AG04450 (cell line): ENCODE data around the gene SLC25A47. TPM values are rescaled to one million over a fixed set of nuclear protein-coding genes. Genes with fewer than 3 reads are reported as not detected.

Source experiments
- CTCF ChIA-PET: fragments of 300-600, 350-600 bp; formaldehyde crosslinking; extraction: SDS; loops from one replicate; lab custom pipeline; 2022; ENCODE audit warnings: antibody characterized with exemption, inconsistent platforms; lab: Charles Lee
- POLR2A ChIA-PET: fragments of 350-600 bp; formaldehyde crosslinking; extraction: SDS; loops from one replicate; lab custom pipeline; 2021; ENCODE audit warnings: antibody characterized with exemption, inconsistent platforms; lab: Yijun Ruan, JAX
- DNase-seq: peaks from one replicate; pipeline ENCODE4 v3.0.0-alpha.2; 2011; ENCODE audit warnings: low read depth, low spot score
- H3K27ac ChIP-seq: one replicate; pipeline ENCODE4 v1.5.1; 2012; ENCODE audit warnings: low read depth, low read length, control low read depth
- H3K27me3 ChIP-seq: one replicate; pipeline ENCODE4 v1.6.0; 2012; ENCODE audit warnings: low read length; ENCODE audit not compliant: control insufficient read depth, insufficient read depth
- H3K4me3 ChIP-seq: 2 replicates; pipeline ENCODE4 v1.5.1; 2011; ENCODE audit warnings: mild to moderate bottlenecking, low read depth, low read length, control low read depth
- H3K9me3 ChIP-seq: 2 replicates; pipeline ENCODE4 v1.5.1; 2012; ENCODE audit warnings: low read length; ENCODE audit not compliant: control insufficient read depth, insufficient read depth
- CTCF ChIP-seq: IDR thresholded peaks from 2 replicates; pipeline ENCODE4 v1.5.1; 2011; ENCODE audit warnings: low read depth, low read length, control low read depth, inconsistent platforms
- polyA plus RNA-seq: library from polyadenylated mRNA; depleted of rRNA; stranded (reverse); fragments of >200 nt; gene quantifications from 2 replicates; pipeline ENCODE4 v1.2.3, GENCODE V29; 2011

SLC25A47 gene
- polyA plus RNA-seq, 1 experiment = not detected

- H3K27me3 ChIP-seq = no peaks in the 10 kb centered on the region
- H3K27ac ChIP-seq = no peak overlapping the region
- CTCF ChIA-PET = interaction anchor here (1.2 kb wide), 1 partner anchor 87 kb away, joined by 3 read pairs; no protein-coding TSS in a partner anchor
- H3K4me3 ChIP-seq = no peak overlapping the region
- DNase-seq = no peak
- POLR2A ChIA-PET = no interaction called here
- no peaks in the 10 kb centered on the region; the same call in 1 of the 2 replicates for H3K9me3 ChIP-seq
- no peak for TF ChIP-seq CTCF
Measured at GRCh38 chr14:100290607-100291304, 32.4 kb upstream of the SLC25A47 start.

- H3K27ac ChIP-seq = no peak overlapping the region
- no peak overlapping the region for H3K4me3 ChIP-seq
- no peaks in the 10 kb centered on the region; the same call in 1 of the 2 replicates for H3K9me3 ChIP-seq
- ChIA-PET CTCF (no interaction called here), POLR2A (no interaction called here)
- no peak for TF ChIP-seq CTCF
- no peaks in the 10 kb centered on the region for H3K27me3 ChIP-seq
- DNase-seq = no peak
Measured at GRCh38 chr14:100291305-100292075, 31.6 kb upstream of the SLC25A47 start.

GRCh38 chr14:100292301-100292775 is 30.8 kb upstream of the SLC25A47 start:
- TF ChIP-seq CTCF = no peak
- Histone ChIP-seq H3K27me3 (no peaks in the 10 kb centered on the region), H3K4me3 (no peak overlapping the region), H3K27ac (no peak overlapping the region), H3K9me3 (no peaks in the 10 kb centered on the region; the same call in 1 of the 2 replicates)
- ChIA-PET CTCF (no interaction called here), POLR2A (no interaction called here)
- no peak for DNase-seq

- ChIA-PET CTCF (no interaction called here), POLR2A (no interaction called here)
- Histone ChIP-seq H3K27ac (no peak overlapping the region), H3K27me3 (no peaks in the 10 kb centered on the region), H3K9me3 (no peaks in the 10 kb centered on the region; the same call in 1 of the 2 replicates), H3K4me3 (no peak overlapping the region)
- no peak for DNase-seq
- no peak for TF ChIP-seq CTCF
Measured at GRCh38 chr14:100292776-100293461, 30.2 kb upstream of the SLC25A47 start.
